ENCODE results near the gene CUBN. TPM values are rescaled to one million over a fixed set of nuclear protein-coding genes. Genes with fewer than 3 reads are reported as not detected.

Gene CUBN
- total RNA-seq, 2 donors from 2014 or later, result 1.3 to 9.7 TPM

- TF ChIP-seq CTCF (IDR thresholded peaks at IDR 0.05) (peak in 1 of 4 experiments; percentile 4), POLR2A (IDR thresholded peaks at IDR 0.05) (no peak), POLR2AphosphoS5 (IDR thresholded peaks at IDR 0.05) (no peak)
- intact Hi-C loops (cut with DNase I), result no loop called here
- no peaks in the 10 kb centered on the region for H3K9me3 ChIP-seq
- no peak overlapping the region for H3K4me3 ChIP-seq
- no peaks in the 10 kb centered on the region for H3K36me3 ChIP-seq
- no peaks in the 10 kb centered on the region for H3K4me1 ChIP-seq (replicated peaks)
- H3K27ac ChIP-seq, result peak overlapping the region in 1 of 2 donors; percentile 18
- DNase-seq (ENCODE audit: low spot score), result peak; percentile 25
- no peaks in the 10 kb centered on the region for H3K27me3 ChIP-seq (replicated peaks; ENCODE audit: insufficient read depth)
- WGBS, result 46% methylated on average over 8 of the region's 8 CpGs
These were observed 127.5 kb downstream of the CUBN start for GRCh38 chr10:17001961-17002749.

GRCh38 chr10:17001297-17001744, 128.3 kb downstream of the CUBN start:
- Histone ChIP-seq H3K4me1 (replicated peaks) (no peaks in the 10 kb centered on the region), H3K36me3 (no peaks in the 10 kb centered on the region), H3K9me3 (no peaks in the 10 kb centered on the region), H3K4me3 (no peak overlapping the region), H3K27me3 (replicated peaks; ENCODE audit: insufficient read depth) (no peaks in the 10 kb centered on the region), H3K27ac (no peak overlapping the region)
- 69% methylated on average over 9 of the region's 9 CpGs for WGBS
- no peak for TF ChIP-seq POLR2AphosphoS5 (IDR thresholded peaks at IDR 0.05)
- TF ChIP-seq CTCF (IDR thresholded peaks at IDR 0.05), result no peak
- TF ChIP-seq POLR2A (IDR thresholded peaks at IDR 0.05), result no peak
- no peak for DNase-seq (ENCODE audit: low spot score)
- intact Hi-C loops (cut with DNase I), result no loop called here

GRCh38 chr10:16999665-17000451, 129.8 kb downstream of the CUBN start:
- H3K27ac ChIP-seq, result no peak overlapping the region
- H3K36me3 ChIP-seq, result no peaks in the 10 kb centered on the region
- WGBS, result 62% methylated on average over 10 of the region's 10 CpGs
- no peak overlapping the region for H3K4me3 ChIP-seq
- no peaks in the 10 kb centered on the region for H3K27me3 ChIP-seq (replicated peaks; ENCODE audit: insufficient read depth)
- no peaks in the 10 kb centered on the region for H3K9me3 ChIP-seq
- no peaks in the 10 kb centered on the region for H3K4me1 ChIP-seq (replicated peaks)
- intact Hi-C loops (cut with DNase I), result no loop called here
- DNase-seq (ENCODE audit: low spot score), result no peak
- TF ChIP-seq POLR2A (IDR thresholded peaks at IDR 0.05) (no peak), CTCF (IDR thresholded peaks at IDR 0.05) (no peak), POLR2AphosphoS5 (IDR thresholded peaks at IDR 0.05) (no peak)

- no peaks in the 10 kb centered on the region for H3K9me3 ChIP-seq
- no peak overlapping the region for H3K27ac ChIP-seq
- intact Hi-C loops (cut with DNase I), result no loop called here
- peaks cover 5% of the 10 kb centered on the region for H3K4me1 ChIP-seq (replicated peaks)
- WGBS, result 45% methylated on average over 6 of the region's 6 CpGs
- no peak for TF ChIP-seq CTCF (IDR thresholded peaks at IDR 0.05)
- H3K36me3 ChIP-seq, result no peaks in the 10 kb centered on the region
- H3K27me3 ChIP-seq (replicated peaks; ENCODE audit: insufficient read depth), result no peaks in the 10 kb centered on the region
- no peak for DNase-seq (ENCODE audit: low spot score)
- no peak overlapping the region for H3K4me3 ChIP-seq
These were observed 133.1 kb downstream of the CUBN start for GRCh38 chr10:16996530-16996964.

All from prostate gland (tissue), 2 donors.